GM19351 (cell line): ENCODE data around the gene RNF114.
"Not testable (repeated sequence)": the region's sequence is repeated elsewhere in the genome, so short reads cannot be mapped to it uniquely, and the experiment has no call there.

ENCODE experiments used
- ATAC-seq: cut with Tn5 transposase; IDR thresholded peaks from one replicate; pipeline ENCODE4 v1.9.1; 2021; ENCODE audit warnings: mild to moderate bottlenecking, moderate library complexity; ENCODE audit not compliant: unreplicated experiment

The RNF114 gene, protein sequence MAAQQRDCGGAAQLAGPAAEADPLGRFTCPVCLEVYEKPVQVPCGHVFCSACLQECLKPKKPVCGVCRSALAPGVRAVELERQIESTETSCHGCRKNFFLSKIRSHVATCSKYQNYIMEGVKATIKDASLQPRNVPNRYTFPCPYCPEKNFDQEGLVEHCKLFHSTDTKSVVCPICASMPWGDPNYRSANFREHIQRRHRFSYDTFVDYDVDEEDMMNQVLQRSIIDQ

GRCh38 chr20:49936153-49937026, at the start of gene RNF114:
RNF114 (plus strand) TSS chr20:49936397; CDS start chr20:49936413, 16 bp downstream.
- ATAC-seq, result peak; percentile 69

DNA sequence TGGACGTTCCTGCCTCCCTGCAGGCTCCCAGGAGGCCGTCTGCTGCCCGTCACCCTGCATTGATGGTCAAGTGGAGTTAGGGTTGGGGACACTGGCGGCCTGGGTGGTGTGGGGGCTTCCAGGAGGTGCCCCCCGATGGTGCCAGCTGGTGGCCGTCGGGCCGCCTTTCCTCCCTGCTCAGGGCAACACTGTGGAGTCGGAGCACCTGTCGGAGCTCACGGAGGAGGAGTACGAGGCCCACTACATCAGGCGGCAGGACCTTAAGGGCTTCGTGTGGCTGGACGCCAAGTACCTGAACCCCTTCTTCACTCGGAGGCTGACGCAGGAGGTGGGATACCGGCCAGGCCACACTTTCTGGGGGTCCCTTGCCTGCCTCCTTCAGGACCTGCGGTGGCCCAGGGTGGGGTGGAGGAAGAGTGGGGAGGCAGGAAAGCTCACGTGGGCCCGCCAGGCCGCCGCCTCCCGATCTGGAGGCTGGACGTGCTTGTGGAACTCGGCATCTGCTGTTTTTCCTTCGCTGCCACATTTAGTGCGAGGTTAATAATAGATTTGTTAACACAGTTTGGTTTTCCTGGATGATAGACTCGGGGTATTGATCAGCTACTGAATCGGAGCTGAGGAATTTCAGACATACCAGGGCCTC, 49.5 kb upstream of the RNF114 start:
- no peak for ATAC-seq

DNA sequence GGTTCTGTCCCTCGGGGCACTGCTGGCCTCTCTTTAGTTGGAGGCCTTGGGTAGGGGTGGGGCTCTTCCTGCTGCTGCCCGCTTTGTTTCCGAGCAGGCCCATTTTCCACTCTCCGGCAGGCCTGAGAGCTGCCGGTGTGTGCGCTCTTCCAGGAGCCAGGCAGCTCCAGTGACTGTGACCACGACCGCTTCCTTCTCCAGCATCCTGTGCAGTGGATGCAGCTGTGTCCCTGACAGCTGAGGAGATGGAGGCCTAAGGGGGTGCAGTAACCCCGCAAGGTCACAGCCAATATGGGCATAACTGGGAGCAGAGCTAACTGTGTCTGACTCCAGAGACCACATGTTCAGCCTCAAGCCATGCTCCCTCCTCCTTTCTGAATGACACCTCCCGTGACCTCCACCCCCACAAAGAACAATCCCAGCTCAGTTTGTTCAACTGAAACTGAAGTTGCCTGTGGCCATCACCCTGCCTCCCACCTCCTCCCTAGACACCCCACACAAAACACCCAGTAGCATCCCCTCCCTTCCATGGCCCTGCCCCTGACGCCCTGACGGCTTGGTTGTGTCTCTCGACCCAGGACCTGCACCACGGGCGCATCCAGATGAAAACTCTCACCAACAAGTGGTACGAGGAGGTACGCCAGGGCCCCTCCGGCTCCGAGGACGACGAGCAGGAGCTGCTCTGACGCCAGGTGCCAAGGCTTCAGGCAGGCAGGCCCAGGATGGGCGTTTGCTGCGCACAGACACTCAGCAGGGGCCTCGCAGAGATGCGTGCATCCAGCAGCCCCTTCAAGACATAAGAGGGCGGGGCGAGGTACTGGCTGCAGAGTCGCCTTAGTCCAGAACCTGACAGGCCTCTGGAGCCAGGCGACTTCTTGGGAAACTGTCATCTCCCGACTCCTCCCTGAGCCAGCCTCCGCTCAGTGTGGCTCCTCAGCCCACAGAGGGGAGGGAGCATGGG, 48.7 kb upstream of the RNF114 start:
- no peak for ATAC-seq

DNA sequence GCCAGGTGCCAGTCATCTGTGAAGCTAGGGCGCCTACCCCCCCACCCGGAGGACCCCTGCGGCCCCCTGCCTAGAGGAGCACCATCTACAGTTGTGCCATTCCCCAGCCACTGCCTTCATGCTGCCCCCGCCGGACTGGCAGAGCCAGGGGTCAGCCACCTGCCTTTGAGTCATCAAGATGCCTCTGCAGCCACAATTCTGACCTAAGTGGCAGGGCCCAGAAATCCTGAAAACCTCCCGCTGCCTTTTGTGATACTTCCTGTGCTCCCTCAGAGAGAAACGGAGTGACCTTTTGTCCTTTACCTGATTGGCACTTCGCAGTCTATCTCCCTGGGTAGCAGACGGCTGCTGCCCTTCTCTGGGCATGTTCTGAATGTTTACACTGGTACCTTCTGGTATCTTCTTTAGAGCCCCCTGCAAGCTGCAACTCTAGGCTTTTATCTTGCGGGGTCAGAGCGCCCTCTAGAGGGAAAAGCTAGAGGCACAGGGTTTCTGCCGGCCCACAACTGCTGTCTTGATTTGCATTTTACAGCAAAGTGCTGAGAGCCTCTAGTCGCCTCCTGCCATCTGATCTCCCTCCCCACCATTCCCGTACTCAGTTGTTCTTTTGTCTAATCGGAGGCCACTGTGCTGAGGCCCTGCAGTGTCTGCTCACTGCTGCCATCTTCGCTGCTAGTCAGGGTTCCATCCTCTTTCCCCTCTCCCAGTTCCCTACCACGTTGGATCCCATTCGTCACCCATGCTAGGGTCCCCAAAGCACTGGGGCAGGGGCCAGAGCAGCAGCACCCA, 47.8 kb upstream of the RNF114 start:
- no peak for ATAC-seq

- no peak for ATAC-seq
Measured at GRCh38 chr20:49889001-49889934, 46.9 kb upstream of the RNF114 start.

- no peak for ATAC-seq
Measured at GRCh38 chr20:49889935-49890333, 46.3 kb upstream of the RNF114 start.

- ATAC-seq, result no peak
Measured at GRCh38 chr20:49890471-49891361, 45.5 kb upstream of the RNF114 start.

DNA sequence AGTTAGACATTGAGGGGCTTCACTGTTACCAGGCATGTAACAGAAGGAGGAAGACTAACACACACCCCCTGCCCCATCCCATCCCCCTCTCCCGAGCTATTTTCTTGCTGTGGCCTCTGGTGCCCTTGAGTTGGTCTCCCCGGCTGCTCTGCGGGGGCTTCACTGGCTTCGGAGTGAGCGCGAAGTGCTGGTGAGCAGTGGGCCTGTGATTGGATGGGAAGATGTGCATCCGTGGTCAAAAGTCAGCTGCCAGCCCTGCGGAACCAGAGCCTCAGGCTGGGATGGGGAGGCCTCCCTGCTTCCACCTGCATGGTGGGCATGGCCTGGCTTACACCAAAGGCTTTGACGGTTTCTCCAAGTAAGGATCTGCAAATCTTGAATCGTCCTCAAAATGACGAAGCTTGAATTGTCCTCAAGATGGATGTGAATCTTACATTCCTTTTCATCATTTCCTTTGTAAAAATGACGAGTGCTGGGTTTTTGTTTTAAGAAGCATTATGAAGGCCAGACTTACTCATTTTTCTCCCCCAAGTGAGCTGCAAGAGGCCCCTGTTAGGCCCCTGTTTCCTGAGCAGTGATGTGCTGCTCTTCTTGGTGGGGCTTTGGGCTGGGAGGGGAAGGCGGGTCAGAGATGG, 44.6 kb upstream of the RNF114 start:
- no peak for ATAC-seq

- no peak for ATAC-seq
Measured at GRCh38 chr20:49892260-49892659, 43.9 kb upstream of the RNF114 start.

DNA sequence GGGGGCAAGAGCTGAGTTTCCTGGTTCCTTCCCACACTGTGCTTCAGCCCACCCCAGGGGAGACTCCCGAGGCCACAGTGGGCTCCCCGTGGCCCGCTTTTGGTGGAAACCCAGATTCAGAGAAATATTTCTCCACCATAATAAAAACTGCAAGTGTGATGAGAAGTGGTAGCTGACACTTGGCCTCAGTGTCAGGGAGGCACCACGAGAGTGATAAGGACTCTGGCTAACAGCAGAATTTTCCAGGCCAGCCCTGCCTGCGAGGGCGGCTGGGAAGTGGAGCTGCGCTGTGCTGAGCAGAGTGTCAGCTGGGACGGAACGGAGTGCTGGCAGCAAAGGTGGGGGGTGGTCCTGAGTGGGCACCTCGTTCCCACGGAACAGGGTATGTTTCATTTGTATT, 43.4 kb upstream of the RNF114 start:
- no peak for ATAC-seq

DNA sequence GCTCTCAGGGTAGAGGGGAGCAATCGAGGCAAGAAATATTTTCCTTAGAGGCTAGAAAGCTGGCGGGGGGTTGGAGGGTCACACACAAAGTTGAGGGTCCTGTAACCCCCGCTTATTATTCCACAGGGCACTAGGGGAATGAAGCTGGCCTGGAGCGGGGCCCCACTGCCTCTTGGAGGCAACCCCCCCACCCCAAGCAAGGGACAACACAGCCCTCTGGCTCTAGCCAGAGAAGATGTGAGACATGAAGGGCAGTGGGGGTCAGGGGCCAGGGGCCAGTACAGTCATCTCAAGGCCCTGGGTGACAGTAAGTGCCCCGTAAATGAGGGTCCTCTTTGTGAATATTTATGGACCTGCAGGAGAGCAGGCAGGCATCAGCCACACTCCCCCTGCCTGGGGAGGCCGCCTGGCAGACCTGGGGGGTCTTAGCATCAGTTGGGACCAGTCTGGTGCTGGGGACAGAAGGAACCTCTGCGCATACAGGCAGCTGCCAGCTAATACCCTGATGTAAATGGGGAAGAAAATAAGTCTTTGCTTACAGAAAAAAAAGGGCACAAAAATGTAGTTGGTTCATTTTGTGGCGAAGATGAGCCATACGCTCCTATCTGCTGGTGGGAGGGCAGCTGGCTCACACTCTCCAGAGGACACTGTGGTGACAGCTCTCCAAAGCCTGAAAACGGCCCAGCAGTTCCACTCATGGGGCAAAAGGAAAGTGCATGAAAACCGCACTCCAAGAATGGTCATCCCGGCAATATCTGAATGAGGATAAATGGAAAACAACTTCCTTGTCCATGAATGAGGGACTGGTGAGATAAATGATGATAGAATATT, 42.7 kb upstream of the RNF114 start:
- no peak for ATAC-seq

- no peak for ATAC-seq
Measured at GRCh38 chr20:49894073-49894470, 42.1 kb upstream of the RNF114 start.

DNA sequence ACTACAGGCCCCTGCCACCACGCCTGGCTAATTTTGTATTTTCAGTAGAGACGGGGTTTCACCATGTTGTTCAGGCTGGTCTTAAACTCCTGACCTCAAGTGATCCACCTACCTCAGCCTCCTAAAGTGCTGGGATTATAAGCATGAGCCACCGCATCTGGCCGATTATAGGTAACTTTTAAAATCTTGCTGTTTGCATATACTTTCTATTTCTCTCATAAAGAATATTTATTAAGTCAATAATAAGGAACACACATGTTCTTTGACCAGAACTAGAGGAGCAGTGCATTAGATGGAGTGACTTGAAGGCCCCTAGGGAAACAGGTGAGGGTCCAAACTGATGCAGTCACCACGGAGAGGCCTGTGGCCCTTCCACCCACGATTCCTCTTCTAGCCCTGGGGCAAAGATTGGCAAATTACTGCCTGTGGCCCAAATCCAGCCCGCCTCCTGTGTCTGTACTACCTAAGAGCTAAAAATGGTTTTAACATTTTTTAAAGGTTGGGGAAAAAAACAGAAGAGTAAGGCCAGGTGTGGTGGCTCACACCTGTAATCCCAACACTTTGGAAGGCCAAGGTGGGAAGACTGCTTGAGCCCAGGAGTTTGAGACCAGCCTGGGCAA, 40.6 kb upstream of the RNF114 start:
- not testable (repeated sequence) for ATAC-seq

- ATAC-seq, result no peak
Measured at GRCh38 chr20:49896204-49896603, 40.0 kb upstream of the RNF114 start.

DNA sequence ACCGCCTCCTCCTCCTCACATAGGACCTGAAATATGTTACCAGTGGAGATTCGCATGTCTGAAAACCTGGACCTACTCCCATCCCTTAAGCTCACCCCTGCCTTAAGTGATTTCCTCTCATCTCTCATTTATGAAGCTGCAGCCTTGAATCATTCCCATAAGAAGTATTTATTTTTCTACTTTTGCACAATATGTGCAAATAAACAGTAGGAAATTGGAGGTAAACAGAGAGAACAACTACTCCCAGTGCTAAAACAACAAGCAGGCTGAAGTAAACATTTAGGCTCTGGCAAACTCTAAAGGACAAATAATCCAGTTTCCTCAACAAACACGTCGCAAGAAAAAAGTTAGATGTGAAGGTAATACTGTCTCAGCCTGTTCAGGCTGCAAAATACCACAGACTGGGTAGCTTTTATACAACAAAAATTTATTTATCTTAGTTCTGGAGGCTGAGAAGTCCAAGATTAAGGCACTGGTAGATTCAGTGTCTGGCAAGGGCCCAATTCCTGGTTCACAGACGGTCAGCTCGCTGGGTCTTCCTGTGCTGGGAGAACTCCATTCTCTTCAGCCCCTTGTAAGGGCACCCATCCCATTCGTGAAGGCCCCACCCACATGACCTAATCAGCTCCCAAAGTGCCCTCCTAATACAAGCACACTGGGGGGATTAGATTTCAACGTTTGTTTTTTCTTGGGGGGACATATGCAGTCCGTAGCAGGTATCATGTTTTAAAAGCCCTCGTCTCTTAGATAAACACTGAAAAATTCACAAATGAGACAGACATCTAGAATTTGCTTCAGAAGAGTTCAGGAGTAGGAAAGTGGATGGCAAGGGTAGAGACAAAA, 36.4 kb upstream of the RNF114 start:
- no peak for ATAC-seq
